Heart left ventricle (tissue), 16 donors: Measurements from ENCODE around the gene C2orf80. TPM values are rescaled to one million over a fixed set of nuclear protein-coding genes. Genes with fewer than 3 reads are reported as not detected.

Experiments
- ATAC-seq, 4 donors: fragments of 200-7000 bp; cut with Tn5 transposase; one replicate each; pipeline ENCODE4 v1.9.1; 2020 to 2022; ENCODE audit warnings: moderate library complexity in 4 of 4, mild to moderate bottlenecking in 3 of 4, moderate number of reproducible peaks in 1 of 4
- DNase-seq, 5 donors: peaks; one replicate each; pipeline ENCODE4 v3.0.0-alpha.2; 2020
- H3K27ac ChIP-seq, 12 donors: fragments of 200-600 bp; sonication (generic) in 4 of 12; one replicate each; pipeline versions ENCODE4 v1.5.0 to v1.8.0; 2016 to 2022; ENCODE audit warnings: mild to moderate bottlenecking in 2 of 12
- H3K27me3 ChIP-seq, 9 donors: fragments of 200-600 bp; sonication (generic) in 2 of 9; one replicate each; pipeline versions ENCODE4 v1.5.1 to v1.8.0; 2016 to 2022; ENCODE audit warnings: mild to moderate bottlenecking in 3 of 9
- H3K36me3 ChIP-seq, 9 donors: fragments of 200-600 bp; sonication (generic) in 2 of 9; one replicate each; pipeline versions ENCODE4 v1.5.0 to v1.8.0; 2018 to 2022; ENCODE audit warnings: mild to moderate bottlenecking in 2 of 9
- H3K4me1 ChIP-seq, 12 donors: fragments of 200-600 bp; sonication (generic) in 4 of 12; one replicate each; pipeline versions ENCODE4 v1.5.0 to v1.8.0; 2016 to 2022; ENCODE audit warnings: mild to moderate bottlenecking in 3 of 12
- H3K4me3 ChIP-seq, 12 donors: fragments of 200-600 bp; sonication (generic) in 4 of 12; one replicate each; pipeline versions ENCODE4 v1.5.0 to v1.8.0; 2017 to 2022; ENCODE audit warnings: mild to moderate bottlenecking in 9 of 12, moderate library complexity in 4 of 12
- H3K9me3 ChIP-seq, 12 donors: fragments of 200-600 bp; sonication (generic) in 4 of 12; one replicate each; pipeline versions ENCODE4 v1.5.0 to v1.8.0; 2016 to 2022; ENCODE audit warnings: mild to moderate bottlenecking in 1 of 12
- POLR2A ChIP-seq, 2 donors: fragments of 450-650 bp; IDR thresholded peaks; one replicate each; pipeline ENCODE4 v1.6.1; 2017; ENCODE audit warnings: antibody characterized with exemption in 2 of 2, mild to moderate bottlenecking in 2 of 2, moderate library complexity in 2 of 2
- WGBS, 4 donors: extraction: QIAGEN DNeasy Blood & Tissue Kit in 2 of 4; methylation state at CpG; one replicate each; pipeline versions ENCODE4 v1.1.5 to v1.1.7; 2013 to 2018; 5-methylcytosine and 5-hydroxymethylcytosine counted together
- intact Hi-C, 10 donors: fragments of 100-400 bp; cut with DNase I; formaldehyde crosslinking; loops; one replicate each; pipeline versions ENCODE4 v1.11.1 to v1.14.2; 2022
- polyA plus RNA-seq, 2 donors: library from polyadenylated mRNA; stranded (reverse); fragments of 200-250 nt; gene quantifications; one replicate each; pipeline ENCODE4 v1.2.3, GENCODE V29; 2013
- total RNA-seq, 9 donors: library from RNA; depleted of rRNA in 2 of 9; stranded (reverse); fragments of >200 nt in 2 of 9; fragmentation: NEBNext Ultra II Directional in 3 of 9; extraction: Animal tissue kit (Norgen Biotek cat#: 25700) in 3 of 9; gene quantifications; one replicate each; pipeline versions ENCODE4 v1.1.0 to v1.2.4, GENCODE V29; 2016 to 2023
- TF ChIP-seq, protein P1 (sequence below), 12 donors: fragments of 200-600 bp; sonication (generic) in 4 of 12; IDR thresholded peaks; one replicate each; pipeline versions ENCODE4 v1.5.0 to v1.8.0; 2018 to 2022; ENCODE audit warnings: antibody characterized with exemption in 12 of 12, mild to moderate bottlenecking in 5 of 12
- donor health status: ischemic (EF 13 %, LVEDD 7.1; RV severe dilation, severe dysfunction).
- donor health status: healthy with polysubstance abuse.
- donor health status: DM: no; HTN: yes; CAD: no.
- donor health status: DM: no; HTN: no; CAD: no.
- donor health status: ischemic (EF 25% LVEDD 6.9; RV normal size, moderate dysfunction).
- donor health status: ischemic (EF 25% LVEDD 5.7; RV mildly dilated, moderate dysfunction).
- donor health status: healthy.
- donor health status: DM: yes; HTN: yes; CAD: no.
- donor health status: ischemic (EF 35%, LVEDD 5.7; RV mildly dilated, moderate dysfunction).
- donor health status: nonischemic (EF 11% LVEDD 7.7; RV severe dilation, severe dysfunction).
- donor health status: DM: yes; HTN: yes; CAD: no.
- donor health status: PGD.
- donor health status: ischemic (EF 29% LVEDD 5.4; RV normal size, mild dysfunction).
- donor health status: nonischemic (EF 23%, LVEDD 6.1; RV moderate dilation, normal function).

C2orf80 gene
- total and polyA plus RNA-seq, 11 donors = not detected

DNA sequence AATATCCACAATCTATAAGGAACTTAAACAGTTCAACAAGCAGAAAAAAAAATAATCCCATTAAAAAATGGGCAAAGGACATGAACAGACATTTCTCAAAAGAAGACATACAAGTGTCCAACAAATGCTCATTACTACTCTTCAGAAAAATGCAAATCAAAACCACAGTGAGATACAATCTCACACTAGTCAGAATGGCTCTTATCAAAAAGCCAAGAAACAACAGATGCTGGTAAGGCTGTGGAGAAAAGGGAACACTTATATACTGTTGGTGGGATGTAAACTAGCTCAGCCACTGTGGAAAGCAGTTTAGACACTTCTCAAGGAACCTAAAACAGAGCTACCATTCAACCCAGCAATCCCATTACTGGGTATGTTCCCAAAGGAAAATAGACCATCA lies 36.7 kb downstream of the C2orf80 start:
- ATAC-seq = no peak
- Histone ChIP-seq H3K36me3 (no peaks in the 10 kb centered on the region), H3K27me3 (no peaks in the 10 kb centered on the region), H3K4me3 (no peak overlapping the region), H3K4me1 (no peaks in the 10 kb centered on the region), H3K9me3 (peaks cover 0 to 7% (median 0%) of the 10 kb centered on the region in 12 donors), H3K27ac (no peak overlapping the region)
- no peak for DNase-seq
- TF ChIP-seq POLR2A (IDR thresholded peaks at IDR 0.05) = no peak
- intact Hi-C loops = no loop called here

DNA sequence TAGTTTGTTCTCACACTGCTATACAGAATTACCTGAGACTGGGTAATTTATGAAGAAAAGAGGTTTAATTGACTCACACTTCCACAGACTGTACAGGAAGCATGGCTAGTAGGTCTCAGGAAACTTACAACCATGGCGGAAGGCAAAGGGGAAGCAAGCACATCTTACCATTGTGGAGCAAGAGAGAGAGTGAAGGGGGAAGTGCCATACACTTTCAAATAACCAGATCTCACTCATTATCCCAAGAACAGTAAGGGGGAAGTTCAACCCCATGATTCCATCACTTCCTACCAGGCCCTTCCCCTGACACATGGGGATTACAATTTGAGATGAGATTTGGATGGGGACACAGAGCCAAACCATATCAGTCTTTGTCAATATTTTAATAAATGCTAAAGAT lies 38.9 kb downstream of the C2orf80 start:
- DNase-seq = no peak
- Histone ChIP-seq H3K9me3 (peaks cover 0 to 7% (median 0%) of the 10 kb centered on the region in 12 donors), H3K27ac (no peak overlapping the region), H3K36me3 (no peaks in the 10 kb centered on the region), H3K4me1 (no peaks in the 10 kb centered on the region), H3K4me3 (no peak overlapping the region), H3K27me3 (no peaks in the 10 kb centered on the region)
- intact Hi-C loops = no loop called here
- ATAC-seq = no peak
- TF ChIP-seq, protein P1, sequence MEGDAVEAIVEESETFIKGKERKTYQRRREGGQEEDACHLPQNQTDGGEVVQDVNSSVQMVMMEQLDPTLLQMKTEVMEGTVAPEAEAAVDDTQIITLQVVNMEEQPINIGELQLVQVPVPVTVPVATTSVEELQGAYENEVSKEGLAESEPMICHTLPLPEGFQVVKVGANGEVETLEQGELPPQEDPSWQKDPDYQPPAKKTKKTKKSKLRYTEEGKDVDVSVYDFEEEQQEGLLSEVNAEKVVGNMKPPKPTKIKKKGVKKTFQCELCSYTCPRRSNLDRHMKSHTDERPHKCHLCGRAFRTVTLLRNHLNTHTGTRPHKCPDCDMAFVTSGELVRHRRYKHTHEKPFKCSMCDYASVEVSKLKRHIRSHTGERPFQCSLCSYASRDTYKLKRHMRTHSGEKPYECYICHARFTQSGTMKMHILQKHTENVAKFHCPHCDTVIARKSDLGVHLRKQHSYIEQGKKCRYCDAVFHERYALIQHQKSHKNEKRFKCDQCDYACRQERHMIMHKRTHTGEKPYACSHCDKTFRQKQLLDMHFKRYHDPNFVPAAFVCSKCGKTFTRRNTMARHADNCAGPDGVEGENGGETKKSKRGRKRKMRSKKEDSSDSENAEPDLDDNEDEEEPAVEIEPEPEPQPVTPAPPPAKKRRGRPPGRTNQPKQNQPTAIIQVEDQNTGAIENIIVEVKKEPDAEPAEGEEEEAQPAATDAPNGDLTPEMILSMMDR (IDR thresholded peaks at IDR 0.05) = no peak
- no peak for TF ChIP-seq POLR2A (IDR thresholded peaks at IDR 0.05)
- WGBS, 4 donors = 81 to 92% (median 89%) methylated on average over 1 of the region's 1 CpG

DNA sequence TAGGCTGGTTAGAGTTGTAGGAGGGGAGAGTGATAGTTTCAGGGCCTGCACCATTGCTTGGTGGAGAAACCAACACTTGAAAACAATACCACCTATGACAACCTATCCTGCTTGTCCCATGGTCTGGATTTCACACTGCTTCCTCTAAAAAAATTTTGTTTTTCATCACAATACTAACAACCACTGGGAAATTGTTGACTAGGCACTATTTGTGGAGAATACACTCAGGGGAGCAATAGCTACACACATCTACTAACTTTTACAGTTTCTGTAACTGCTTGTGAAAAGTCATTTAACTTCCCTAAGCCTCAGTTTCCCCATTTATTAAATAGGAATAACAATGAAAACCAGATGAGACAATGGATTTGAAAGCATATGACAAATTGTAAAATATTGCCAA lies 39.7 kb downstream of the C2orf80 start:
- no peak for DNase-seq
- no peak for ATAC-seq
- Histone ChIP-seq H3K9me3 (peaks cover 0 to 7% (median 0%) of the 10 kb centered on the region in 12 donors), H3K36me3 (no peaks in the 10 kb centered on the region), H3K4me3 (no peak overlapping the region), H3K27me3 (no peaks in the 10 kb centered on the region), H3K4me1 (no peaks in the 10 kb centered on the region), H3K27ac (no peak overlapping the region)
- no peak for TF ChIP-seq POLR2A (IDR thresholded peaks at IDR 0.05)
- intact Hi-C loops = no loop called here

DNA sequence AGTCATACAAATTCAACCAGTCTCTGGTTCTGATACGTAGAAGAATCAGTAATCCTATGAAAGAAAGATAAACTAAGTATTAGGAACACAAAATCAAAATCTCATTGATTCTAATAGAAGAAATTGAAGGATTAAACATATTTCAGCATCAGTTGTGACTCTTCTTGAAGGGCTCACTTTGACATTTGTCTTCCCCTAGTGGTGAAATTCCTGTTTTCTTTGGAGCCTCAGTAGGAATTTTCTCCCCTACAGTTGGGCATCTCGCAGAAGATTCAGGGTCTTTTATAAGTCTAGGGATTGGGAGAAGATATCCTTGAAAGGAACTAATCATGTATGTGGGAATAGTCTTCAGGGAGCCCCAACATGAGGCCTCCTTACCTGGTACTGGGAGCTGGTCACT lies 41.0 kb downstream of the C2orf80 start:
- no peaks in the 10 kb centered on the region for H3K27me3 ChIP-seq
- DNase-seq (no peak), ATAC-seq (no peak)
- no peaks in the 10 kb centered on the region for H3K36me3 ChIP-seq
- no peak overlapping the region for H3K4me3 ChIP-seq
- no peak overlapping the region for H3K27ac ChIP-seq
- H3K9me3 ChIP-seq = peaks cover 0 to 7% (median 0%) of the 10 kb centered on the region in 12 donors
- H3K4me1 ChIP-seq = no peaks in the 10 kb centered on the region
- no peak for TF ChIP-seq POLR2A (IDR thresholded peaks at IDR 0.05)
- TF ChIP-seq, protein P1 (IDR thresholded peaks at IDR 0.05) = no peak
- WGBS, 4 donors = 67 to 74% (median 73%) methylated on average over 2 of the region's 2 CpGs
- intact Hi-C loops = no loop called here

DNA sequence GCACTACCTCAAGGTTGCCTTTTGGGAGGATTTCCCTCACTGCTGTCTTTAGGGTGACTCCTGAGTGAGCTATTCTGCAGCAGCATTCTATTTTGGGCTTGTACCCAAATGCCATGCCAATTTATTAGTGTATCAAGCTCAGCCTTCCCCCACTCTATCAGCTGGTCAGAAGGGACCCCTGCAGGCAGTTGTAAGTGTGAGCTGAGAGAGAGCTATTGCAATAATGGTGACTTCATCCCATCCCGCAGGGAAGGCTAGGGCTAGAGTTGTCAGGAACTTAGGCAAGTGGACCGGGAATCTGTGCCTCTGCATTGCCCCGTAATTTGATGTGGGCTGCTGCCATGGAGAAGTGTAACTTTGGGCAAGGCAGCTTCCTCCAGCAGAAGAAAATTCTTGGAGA lies 42.1 kb downstream of the C2orf80 start:
- H3K27ac ChIP-seq = no peak overlapping the region
- peaks cover 0 to 7% (median 0%) of the 10 kb centered on the region in 12 donors for H3K9me3 ChIP-seq
- DNase-seq (no peak), ATAC-seq (no peak)
- TF ChIP-seq, protein P1 (IDR thresholded peaks at IDR 0.05) = no peak
- TF ChIP-seq POLR2A (IDR thresholded peaks at IDR 0.05) = no peak
- H3K4me3 ChIP-seq = no peak overlapping the region
- H3K36me3 ChIP-seq = no peaks in the 10 kb centered on the region
- no peaks in the 10 kb centered on the region for H3K4me1 ChIP-seq
- 68 to 84% (median 74%) methylated on average over 3 of the region's 3 CpGs for WGBS, 4 donors
- intact Hi-C loops = no loop called here
- H3K27me3 ChIP-seq = no peaks in the 10 kb centered on the region
